ENCODE measurements around the gene FRMPD3. TPM values are rescaled to one million over a fixed set of nuclear protein-coding genes. Genes with fewer than 3 reads are reported as not detected.

FRMPD3 gene
- total RNA-seq, 1 experiment from 2014 or later = 0.09 TPM

- DNase-seq (ENCODE audit: low spot score) = no peak
- Histone ChIP-seq H3K27ac (ENCODE audit: low read depth, low read length, poor library complexity, severe bottlenecking) (no peak overlapping the region), H3K4me3 (ENCODE audit: low read depth, low read length, poor library complexity, severe bottlenecking) (no peak overlapping the region), H3K9me3 (ENCODE audit: low read depth, low read length, poor library complexity, severe bottlenecking) (no peaks in the 10 kb centered on the region), H3K27me3 (replicated peaks; ENCODE audit: insufficient read depth, low read depth, low read length, poor library complexity) (peaks cover 19% of the 10 kb centered on the region), H3K4me1 (ENCODE audit: insufficient read depth, low read length, poor library complexity, severe bottlenecking) (no peaks in the 10 kb centered on the region), H3K36me3 (ENCODE audit: insufficient read depth, low read length, poor library complexity, severe bottlenecking) (no peaks in the 10 kb centered on the region)
- intact Hi-C loops (cut with micrococcal nuclease; ENCODE audit: unreplicated experiment) = loop anchor here (10.0 kb wide), 1 partner anchor 553 kb away; no protein-coding TSS in a partner anchor
- CTCF ChIA-PET = no interaction called here
- POLR2A ChIA-PET (ENCODE audit: low non-redundant PET) = no interaction called here
- no TSS peak for BruUV-seq (replicated peaks)
- TF ChIP-seq CTCF (conservative IDR thresholded peaks at IDR 0.05; ENCODE audit: low read depth, low read length) (no peak), EZH2 (IDR thresholded peaks at IDR 0.05; ENCODE audit: borderline replicate concordance, low read depth, low read length, poor library complexity, severe bottlenecking) (no peak)
Measured at GRCh38 chrX:107447642-107448041, 1.8 kb upstream of the FRMPD3 start.

GRCh38 chrX:107448625-107448997 is 841 bp upstream of the FRMPD3 start:
- Histone ChIP-seq H3K4me1 (ENCODE audit: insufficient read depth, low read length, poor library complexity, severe bottlenecking) (no peaks in the 10 kb centered on the region), H3K4me3 (ENCODE audit: low read depth, low read length, poor library complexity, severe bottlenecking) (no peak overlapping the region), H3K36me3 (ENCODE audit: insufficient read depth, low read length, poor library complexity, severe bottlenecking) (no peaks in the 10 kb centered on the region), H3K27ac (ENCODE audit: low read depth, low read length, poor library complexity, severe bottlenecking) (no peak overlapping the region), H3K9me3 (ENCODE audit: low read depth, low read length, poor library complexity, severe bottlenecking) (no peaks in the 10 kb centered on the region), H3K27me3 (replicated peaks; ENCODE audit: insufficient read depth, low read depth, low read length, poor library complexity) (peaks cover 19% of the 10 kb centered on the region)
- DNase-seq (ENCODE audit: low spot score) = no peak
- ChIA-PET POLR2A (ENCODE audit: low non-redundant PET) (no interaction called here), CTCF (no interaction called here)
- intact Hi-C loops (cut with micrococcal nuclease; ENCODE audit: unreplicated experiment) = loop anchor here (10.0 kb wide), 1 partner anchor 554 kb away; no protein-coding TSS in a partner anchor
- TF ChIP-seq CTCF (conservative IDR thresholded peaks at IDR 0.05; ENCODE audit: low read depth, low read length) (no peak), EZH2 (IDR thresholded peaks at IDR 0.05; ENCODE audit: borderline replicate concordance, low read depth, low read length, poor library complexity, severe bottlenecking) (no peak)
- no TSS peak for BruUV-seq (replicated peaks)

- Histone ChIP-seq H3K4me3 (ENCODE audit: low read depth, low read length, poor library complexity, severe bottlenecking) (no peak overlapping the region), H3K36me3 (ENCODE audit: insufficient read depth, low read length, poor library complexity, severe bottlenecking) (no peaks in the 10 kb centered on the region), H3K27ac (ENCODE audit: low read depth, low read length, poor library complexity, severe bottlenecking) (no peak overlapping the region), H3K9me3 (ENCODE audit: low read depth, low read length, poor library complexity, severe bottlenecking) (no peaks in the 10 kb centered on the region), H3K27me3 (replicated peaks; ENCODE audit: insufficient read depth, low read depth, low read length, poor library complexity) (peaks cover 18% of the 10 kb centered on the region), H3K4me1 (ENCODE audit: insufficient read depth, low read length, poor library complexity, severe bottlenecking) (no peaks in the 10 kb centered on the region)
- 0 out of 2 replicates have a peak, but pooled peaks have one; percentile 36 for TF ChIP-seq CTCF (conservative IDR thresholded peaks at IDR 0.05; ENCODE audit: low read depth, low read length)
- no peak for TF ChIP-seq EZH2 (IDR thresholded peaks at IDR 0.05; ENCODE audit: borderline replicate concordance, low read depth, low read length, poor library complexity, severe bottlenecking)
- ChIA-PET POLR2A (ENCODE audit: low non-redundant PET) (no interaction called here), CTCF (no interaction called here)
- intact Hi-C loops (cut with micrococcal nuclease; ENCODE audit: unreplicated experiment) = no loop called here
- no TSS peak for BruUV-seq (replicated peaks)
- peak; percentile 35 for DNase-seq (ENCODE audit: low spot score)
Measured at GRCh38 chrX:107450823-107451509, 1.5 kb downstream of the FRMPD3 start.
